A549 (cell line): Measurements from ENCODE around the gene USP32.

Source experiments
- BHLHE40 ChIP-seq: IDR thresholded peaks from 2 replicates; pipeline ENCODE4 v1.6.1; 2012; ENCODE audit warnings: low read depth, low read length, inconsistent platforms
- CEBPB ChIP-seq, 2 experiments: fragments of >200 bp in 1 of 2; sonication (Bioruptor Twin) in 1 of 2; formaldehyde crosslinking in 1 of 2; IDR thresholded peaks; 2 replicates each; pipeline ENCODE4 v1.6.1; 2012 to 2016
- EP300 ChIP-seq, 2 experiments: fragments of >200 bp; sonication (Bioruptor Twin); formaldehyde crosslinking; IDR thresholded peaks; 2 replicates in 1 of 2; 3 replicates in 1 of 2; pipeline ENCODE4 v1.6.1; 2016 to 2017
- FOSL2 ChIP-seq, 2 experiments: fragments of 450-650 bp in 1 of 2; fragments of >200 bp in 1 of 2; sonication (Bioruptor Twin) in 1 of 2; formaldehyde crosslinking; IDR thresholded peaks; 2 replicates each; pipeline versions ENCODE4 v1.5.0 to v1.6.1; 2016 to 2020; ENCODE audit warnings: mild to moderate bottlenecking in 1 of 2, moderate library complexity in 1 of 2
- GATA3 ChIP-seq: IDR thresholded peaks from 2 replicates; pipeline ENCODE4 v1.6.1; 2012; ENCODE audit warnings: borderline replicate concordance
- MYC ChIP-seq: IDR thresholded peaks from 2 replicates; pipeline ENCODE4 v1.6.1; 2012; ENCODE audit warnings: mild to moderate bottlenecking, inconsistent platforms, low read length, improper control_type of control experiment, borderline replicate concordance
- POLR2A ChIP-seq: IDR thresholded peaks from 2 replicates; pipeline ENCODE4 v1.6.1; 2012; ENCODE audit warnings: mild to moderate bottlenecking, low read length
- RAD21 ChIP-seq, 2 experiments: fragments of >200 bp in 1 of 2; sonication (Bioruptor Twin) in 1 of 2; formaldehyde crosslinking in 1 of 2; IDR thresholded peaks in 1 of 2; conservative IDR thresholded peaks in 1 of 2; 2 replicates in 1 of 2; 3 replicates in 1 of 2; pipeline ENCODE4 v1.6.1; 2012 to 2018; ENCODE audit warnings: inconsistent platforms in 1 of 2
- RFX5 ChIP-seq: fragments of 450-650 bp; IDR thresholded peaks from 2 replicates; pipeline ENCODE4 v1.7.1; 2014; ENCODE audit warnings: antibody characterized with exemption, mild to moderate bottlenecking, moderate library complexity
- RNF2 ChIP-seq: fragments of 200-600 bp; sonication (generic); IDR thresholded peaks from 2 replicates; pipeline ENCODE4 v1.6.1; 2016; ENCODE audit warnings: low read depth, mild to moderate bottlenecking, antibody characterized with exemption, moderate library complexity, borderline replicate concordance
- ZNF302 ChIP-seq: fragments of 250-450 bp; sonication (Bioruptor Pico); IDR thresholded peaks from 2 replicates; pipeline ENCODE4 v1.9.0; 2021; ENCODE audit warnings: inconsistent platforms, mild to moderate bottlenecking, moderate library complexity
- TF ChIP-seq, protein P1 (sequence below): fragments of 150-350 bp; IDR thresholded peaks from 2 replicates; pipeline ENCODE4 v1.6.1; 2014; ENCODE audit warnings: low read depth, mild to moderate bottlenecking, low read length
- TF ChIP-seq, protein P2 (sequence below): fragments of >200 bp; sonication (Bioruptor Twin); formaldehyde crosslinking; IDR thresholded peaks from 3 replicates; pipeline ENCODE4 v1.5.1; 2016
- TF ChIP-seq, protein P3 (sequence below): fragments of >200 bp; sonication (Bioruptor Twin); formaldehyde crosslinking; IDR thresholded peaks from 2 replicates; pipeline ENCODE4 v1.6.1; 2016

DNA sequence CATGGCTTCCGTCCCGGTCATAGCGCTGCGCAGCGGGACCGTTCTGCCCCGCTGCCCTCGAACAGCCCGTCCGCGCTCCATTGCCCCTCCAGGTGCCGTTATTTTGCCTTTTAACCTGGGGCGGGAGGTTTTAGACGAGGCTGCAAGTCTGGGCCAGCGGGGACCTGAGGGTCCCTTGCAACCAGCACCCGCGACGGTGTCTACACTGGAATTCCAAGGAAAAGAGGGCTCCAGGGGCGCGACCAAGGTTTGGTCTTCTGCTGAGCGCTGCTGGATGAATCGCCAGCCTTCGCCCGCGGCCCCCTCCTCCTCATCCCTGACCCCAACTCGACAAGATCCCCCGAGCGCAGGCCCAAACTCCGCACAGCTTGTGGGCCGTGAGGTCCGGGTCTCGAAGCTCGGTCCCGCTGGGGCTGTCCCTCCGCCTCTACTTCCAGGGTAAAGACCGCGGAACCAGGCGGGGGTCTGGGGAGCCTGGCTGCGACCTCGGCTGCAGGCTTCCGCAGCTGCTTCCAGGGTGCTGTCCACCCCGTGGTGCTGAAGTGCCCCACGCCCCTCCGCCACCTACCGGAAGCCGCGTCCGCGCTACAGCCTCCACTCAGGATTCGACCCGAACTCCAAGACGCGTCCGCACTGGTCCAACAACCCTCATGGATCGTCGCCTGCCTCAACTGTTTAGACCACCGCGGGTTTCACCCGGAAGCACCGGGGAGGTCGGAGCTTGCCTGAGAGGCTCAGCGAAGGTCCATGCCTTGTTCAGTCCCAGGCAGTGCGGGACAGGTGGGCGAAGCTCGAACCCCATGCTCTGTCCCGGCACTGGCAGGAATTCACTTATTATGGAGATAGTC is 252.3 kb downstream of the USP32 start:
- TF ChIP-seq, protein P1, sequence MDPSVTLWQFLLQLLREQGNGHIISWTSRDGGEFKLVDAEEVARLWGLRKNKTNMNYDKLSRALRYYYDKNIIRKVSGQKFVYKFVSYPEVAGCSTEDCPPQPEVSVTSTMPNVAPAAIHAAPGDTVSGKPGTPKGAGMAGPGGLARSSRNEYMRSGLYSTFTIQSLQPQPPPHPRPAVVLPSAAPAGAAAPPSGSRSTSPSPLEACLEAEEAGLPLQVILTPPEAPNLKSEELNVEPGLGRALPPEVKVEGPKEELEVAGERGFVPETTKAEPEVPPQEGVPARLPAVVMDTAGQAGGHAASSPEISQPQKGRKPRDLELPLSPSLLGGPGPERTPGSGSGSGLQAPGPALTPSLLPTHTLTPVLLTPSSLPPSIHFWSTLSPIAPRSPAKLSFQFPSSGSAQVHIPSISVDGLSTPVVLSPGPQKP, result no peak
- TF ChIP-seq, protein P2, sequence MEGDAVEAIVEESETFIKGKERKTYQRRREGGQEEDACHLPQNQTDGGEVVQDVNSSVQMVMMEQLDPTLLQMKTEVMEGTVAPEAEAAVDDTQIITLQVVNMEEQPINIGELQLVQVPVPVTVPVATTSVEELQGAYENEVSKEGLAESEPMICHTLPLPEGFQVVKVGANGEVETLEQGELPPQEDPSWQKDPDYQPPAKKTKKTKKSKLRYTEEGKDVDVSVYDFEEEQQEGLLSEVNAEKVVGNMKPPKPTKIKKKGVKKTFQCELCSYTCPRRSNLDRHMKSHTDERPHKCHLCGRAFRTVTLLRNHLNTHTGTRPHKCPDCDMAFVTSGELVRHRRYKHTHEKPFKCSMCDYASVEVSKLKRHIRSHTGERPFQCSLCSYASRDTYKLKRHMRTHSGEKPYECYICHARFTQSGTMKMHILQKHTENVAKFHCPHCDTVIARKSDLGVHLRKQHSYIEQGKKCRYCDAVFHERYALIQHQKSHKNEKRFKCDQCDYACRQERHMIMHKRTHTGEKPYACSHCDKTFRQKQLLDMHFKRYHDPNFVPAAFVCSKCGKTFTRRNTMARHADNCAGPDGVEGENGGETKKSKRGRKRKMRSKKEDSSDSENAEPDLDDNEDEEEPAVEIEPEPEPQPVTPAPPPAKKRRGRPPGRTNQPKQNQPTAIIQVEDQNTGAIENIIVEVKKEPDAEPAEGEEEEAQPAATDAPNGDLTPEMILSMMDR, result peak; percentile 56
- TF ChIP-seq ZNF302 (no peak), RAD21 (conservative IDR thresholded peaks at IDR 0.05 in 1 of 2, IDR thresholded peaks at IDR 0.05 in 1 of 2) (0 out of 5 replicates have a peak, but pooled peaks of 1 of the 2 experiments have one; percentile 20), MYC (no peak), POLR2A (no peak), FOSL2 (IDR thresholded peaks at IDR 0.05) (no peak), FOSL2 (CRISPR knock-in tag; IDR thresholded peaks at IDR 0.05) (no peak), RNF2 (no peak), GATA3 (no peak), RFX5 (no peak), BHLHE40 (no peak), EP300 (IDR thresholded peaks at IDR 0.05) (no peak), CEBPB (IDR thresholded peaks at IDR 0.05) (no peak)
- TF ChIP-seq, protein P3, sequence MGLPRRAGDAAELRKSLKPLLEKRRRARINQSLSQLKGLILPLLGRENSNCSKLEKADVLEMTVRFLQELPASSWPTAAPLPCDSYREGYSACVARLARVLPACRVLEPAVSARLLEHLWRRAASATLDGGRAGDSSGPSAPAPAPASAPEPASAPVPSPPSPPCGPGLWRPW, result no peak
